Ovary (tissue), 9 donors: ENCODE data around the gene SNX8. TPM values are rescaled to one million over a fixed set of nuclear protein-coding genes. Genes with fewer than 3 reads are reported as not detected.

ENCODE experiments used
- DNase-seq, 5 donors: peaks; one replicate each; pipeline ENCODE4 v3.0.0-alpha.2; 2019 to 2020
- H3K27ac ChIP-seq, 2 donors: fragments of 200-600 bp; one replicate each; pipeline versions ENCODE4 v1.5.1 to v1.8.0; 2019 to 2022
- H3K27me3 ChIP-seq: fragments of 200-600 bp; one replicate; pipeline ENCODE4 v1.8.0; 2022
- H3K36me3 ChIP-seq: fragments of 200-600 bp; sonication (generic); one replicate; pipeline ENCODE4 v1.5.1; 2019
- H3K4me1 ChIP-seq: one replicate; pipeline ENCODE4 v1.8.1; 2013; ENCODE audit warnings: mild to moderate bottlenecking, moderate library complexity; ENCODE audit not compliant: insufficient read depth
- H3K4me3 ChIP-seq: fragments of 200-600 bp; sonication (generic); one replicate; pipeline ENCODE4 v1.5.1; 2017
- H3K9me3 ChIP-seq, 2 donors: fragments of 200-600 bp in 1 of 2; sonication (generic) in 1 of 2; one replicate each; pipeline versions ENCODE4 v1.5.1 to v1.8.1; 2013 to 2019; ENCODE audit warnings: mild to moderate bottlenecking in 1 of 2, moderate library complexity in 1 of 2
- CTCF ChIP-seq, 3 donors: fragments of 450-650 bp in 2 of 3; fragments of 200-600 bp in 1 of 3; IDR thresholded peaks; one replicate each; pipeline versions ENCODE4 v1.5.1 to v1.8.0; 2016 to 2022; ENCODE audit warnings: antibody characterized with exemption in 3 of 3, mild to moderate bottlenecking in 1 of 3
- EP300 ChIP-seq: sonication (generic); formaldehyde crosslinking; IDR thresholded peaks from one replicate; pipeline ENCODE4 v1.6.1; 2017; ENCODE audit warnings: antibody characterized with exemption
- POLR2A ChIP-seq: fragments of 450-650 bp; IDR thresholded peaks from one replicate; pipeline ENCODE4 v1.6.1; 2017; ENCODE audit warnings: antibody characterized with exemption, mild to moderate bottlenecking, moderate library complexity
- WGBS, 3 donors: extraction: QIAGEN DNeasy Blood & Tissue Kit in 1 of 3; methylation state at CpG; one replicate each; pipeline versions ENCODE4 v1.1.5 to v1.1.7; 2013 to 2017; 5-methylcytosine and 5-hydroxymethylcytosine counted together
- intact Hi-C, 4 donors: fragments of 100-400 bp; cut with DNase I; formaldehyde crosslinking; loops; one replicate each; pipeline versions ENCODE4 v1.11.0 to v1.15.1; 2022 to 2023
- polyA plus RNA-seq, 2 donors: library from polyadenylated mRNA; stranded (reverse); fragments of 200-250 nt in 1 of 2; fragments of 350-450 nt in 1 of 2; fragmentation: Illumina TruSeq in 1 of 2; extraction: RNeasy Lipid Tissue Mini Kit (QIAGEN cat#74804) in 1 of 2; gene quantifications; one replicate each; pipeline ENCODE4 v1.2.3, GENCODE V29; 2013 to 2014
- total RNA-seq, 7 donors: library from RNA; depleted of rRNA in 2 of 7; stranded (reverse); fragments of >200 nt in 2 of 7; fragmentation: NEBNext Ultra II Directional in 3 of 7; extraction: Animal tissue kit (Norgen Biotek cat#: 25700) in 3 of 7; gene quantifications; one replicate each; pipeline versions ENCODE4 v1.1.0 to v1.2.4, GENCODE V29; 2016 to 2023
- donor health status: DM: no; HTN: no; CAD: no; lungs with moderate emphysema.
- donor health status: DM: no; HTN: no; CAD: no.
- donor health status: Bipolar disorder and iron deficiency.
- donor health status: DM: yes; HTN: yes; CAD: no.
- donor health status: DM: no; HTN: no; CAD: no.
- donor health status: DM: yes; HTN: yes; CAD: no.

Gene SNX8
- total and polyA plus RNA-seq, 9 donors, result 3.2 to 37.2 (median 19.2) TPM

DNA sequence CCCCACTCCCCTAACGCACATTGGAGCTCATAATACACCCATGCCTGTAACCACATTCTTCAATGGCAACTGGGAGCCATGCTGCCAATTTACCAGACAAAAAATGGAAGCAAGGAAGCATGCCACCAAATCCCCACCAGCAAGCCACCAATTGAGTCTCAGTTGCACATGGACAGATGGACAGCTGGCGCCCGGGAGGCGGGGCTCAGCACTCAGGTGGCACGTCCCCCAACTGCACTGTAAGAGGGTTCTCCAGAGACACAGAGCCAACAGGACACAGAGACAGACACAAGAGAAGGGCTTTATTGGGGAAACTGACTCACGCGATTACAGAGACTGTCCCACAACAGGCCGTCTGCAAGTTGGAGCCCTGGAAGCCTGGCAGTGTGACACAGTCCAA lies 84.0 kb downstream of the SNX8 start:
- no peaks in the 10 kb centered on the region for H3K36me3 ChIP-seq
- DNase-seq, result no peak

GRCh38 chr7:2229467-2229866 lies 84.8 kb downstream of the SNX8 start:
- H3K36me3 ChIP-seq, result no peaks in the 10 kb centered on the region
- no peaks in the 10 kb centered on the region for H3K27me3 ChIP-seq
- H3K4me1 ChIP-seq, result peaks cover 3% of the 10 kb centered on the region
- DNase-seq, result no peak
- H3K9me3 ChIP-seq, result no peaks in the 10 kb centered on the region
- no peak overlapping the region for H3K27ac ChIP-seq
- H3K4me3 ChIP-seq, result no peak overlapping the region
- intact Hi-C loops, result no loop called here
- WGBS, 3 donors, result 90 to 96% (median 94%) methylated on average over 7 of the region's 7 CpGs
- TF ChIP-seq EP300 (no peak), POLR2A (no peak), CTCF (IDR thresholded peaks at IDR 0.05) (no peak)

More for the DNA sequence above, 84.0 kb downstream of the SNX8 start:
- intact Hi-C loops, result no loop called here
- H3K27me3 ChIP-seq, result no peaks in the 10 kb centered on the region
- WGBS, 3 donors, result 88 to 93% (median 91%) methylated on average over 8 of the region's 8 CpGs
- H3K9me3 ChIP-seq, result no peaks in the 10 kb centered on the region
- H3K4me3 ChIP-seq, result no peak overlapping the region
- no peak overlapping the region for H3K27ac ChIP-seq
- peaks cover 3% of the 10 kb centered on the region for H3K4me1 ChIP-seq
- TF ChIP-seq CTCF (IDR thresholded peaks at IDR 0.05) (no peak), EP300 (no peak), POLR2A (no peak)

DNA sequence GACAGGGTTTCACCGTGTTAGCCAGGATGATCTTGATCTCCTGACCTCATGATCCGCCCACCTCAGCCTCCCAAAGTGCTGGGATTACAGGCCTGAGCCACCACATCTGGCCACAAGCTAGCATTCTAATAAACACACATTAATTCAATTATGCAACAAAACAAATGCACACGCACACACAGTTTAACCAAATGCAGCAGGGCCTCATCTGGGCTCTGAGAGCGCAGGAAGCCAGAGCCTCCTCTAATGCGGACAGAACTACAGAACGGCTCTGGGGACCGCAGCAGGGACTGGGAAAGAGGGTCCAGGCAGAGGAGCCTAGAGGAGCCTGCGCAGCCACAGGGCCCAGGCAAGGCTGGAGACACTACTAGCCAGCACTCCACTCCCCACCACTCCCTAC lies 85.3 kb downstream of the SNX8 start:
- Histone ChIP-seq H3K4me1 (peaks cover 3% of the 10 kb centered on the region), H3K4me3 (no peak overlapping the region), H3K27ac (no peak overlapping the region), H3K36me3 (no peaks in the 10 kb centered on the region), H3K27me3 (no peaks in the 10 kb centered on the region), H3K9me3 (no peaks in the 10 kb centered on the region)
- DNase-seq, result no peak
- TF ChIP-seq CTCF (IDR thresholded peaks at IDR 0.05) (no peak), EP300 (no peak), POLR2A (no peak)
- 85 to 88% (median 85%) methylated on average over 8 of the region's 8 CpGs for WGBS, 3 donors
- intact Hi-C loops, result no loop called here

DNA sequence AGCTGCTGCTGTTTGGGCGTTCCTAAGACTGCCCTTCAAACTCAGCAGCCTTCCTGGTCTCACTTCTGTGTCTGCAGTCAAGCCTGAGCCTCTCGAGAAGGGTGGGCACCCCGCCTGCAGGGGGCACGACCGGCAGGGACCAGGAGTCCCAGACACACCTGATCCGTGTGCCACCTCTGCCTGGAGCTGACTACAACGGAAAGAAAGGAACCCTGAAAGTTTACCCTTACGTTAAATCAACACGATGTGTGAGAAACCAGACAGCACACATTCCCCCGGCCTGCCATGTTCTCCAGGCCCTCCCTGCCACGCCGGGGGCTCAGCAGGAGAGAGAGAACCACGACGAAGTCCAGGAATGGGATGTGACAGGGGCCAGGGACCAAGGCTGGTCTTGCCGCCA lies 86.5 kb downstream of the SNX8 start:
- Histone ChIP-seq H3K9me3 (no peaks in the 10 kb centered on the region), H3K27me3 (no peaks in the 10 kb centered on the region), H3K4me1 (peaks cover 3% of the 10 kb centered on the region), H3K4me3 (no peak overlapping the region), H3K27ac (no peak overlapping the region), H3K36me3 (no peaks in the 10 kb centered on the region)
- WGBS, 3 donors, result 86 to 88% (median 86%) methylated on average over 15 of the region's 15 CpGs
- no peak for DNase-seq
- intact Hi-C loops, result no loop called here
- TF ChIP-seq EP300 (no peak), POLR2A (no peak), CTCF (IDR thresholded peaks at IDR 0.05) (no peak)

GRCh38 chr7:2225830-2226229 lies 88.4 kb downstream of the SNX8 start:
- intact Hi-C loops, result no loop called here
- no peaks in the 10 kb centered on the region for H3K36me3 ChIP-seq
- H3K4me3 ChIP-seq, result no peak overlapping the region
- no peak for DNase-seq
- no peaks in the 10 kb centered on the region for H3K9me3 ChIP-seq
- no peaks in the 10 kb centered on the region for H3K4me1 ChIP-seq
- H3K27ac ChIP-seq, result no peak overlapping the region
- TF ChIP-seq POLR2A, result no peak
- TF ChIP-seq CTCF (IDR thresholded peaks at IDR 0.05), result no peak
- TF ChIP-seq EP300, result no peak
- 95 to 96% (median 95%) methylated on average over 13 of the region's 13 CpGs for WGBS, 3 donors
- no peaks in the 10 kb centered on the region for H3K27me3 ChIP-seq
